Erythroblast (primary cell): ENCODE data around the gene RNF213.

Experiments used
- GATA1 ChIP-seq: IDR thresholded peaks from 2 replicates; pipeline ENCODE4 v1.6.1; 2011; ENCODE audit warnings: low read depth, mild to moderate bottlenecking, control low read depth, low read length, moderate library complexity
- POLR2A ChIP-seq: IDR thresholded peaks from 2 replicates; pipeline ENCODE4 v1.6.1; 2011; ENCODE audit warnings: mild to moderate bottlenecking, low read length

DNA sequence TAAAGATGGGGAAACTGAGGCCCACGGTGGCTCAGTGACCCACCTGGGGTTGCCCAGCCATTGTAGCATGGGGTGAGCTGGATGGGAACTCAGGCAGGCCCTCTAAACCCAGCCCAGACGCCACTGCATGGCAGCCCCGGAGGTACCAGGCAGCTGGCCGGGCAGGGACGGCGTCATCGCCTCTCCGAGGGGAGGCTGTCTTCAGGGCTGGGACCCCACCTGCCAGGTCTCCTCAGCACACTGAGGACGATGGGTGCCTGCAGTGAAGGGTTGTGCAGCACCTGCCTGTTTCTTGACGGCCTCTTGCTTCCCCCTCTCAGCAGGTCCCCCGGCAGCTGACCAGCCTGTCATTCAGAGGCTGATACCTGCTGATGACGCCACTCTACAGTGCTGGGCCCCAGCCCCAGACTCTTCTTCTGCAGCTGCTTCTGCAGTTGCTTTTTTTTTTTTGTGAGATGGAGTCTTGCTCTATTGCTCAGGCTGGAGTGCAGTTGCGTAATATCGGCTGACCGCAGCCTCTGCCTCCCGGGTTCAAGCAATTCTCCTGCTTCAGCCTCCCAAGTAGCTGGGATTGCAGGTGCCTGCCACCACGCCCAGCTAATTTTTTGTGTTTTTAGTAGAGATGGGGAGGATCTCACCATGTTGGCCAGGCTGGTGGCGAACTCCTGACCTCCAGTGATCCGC, 24.7 kb downstream of the RNF213 start:
- TF ChIP-seq POLR2A (no peak), GATA1 (no peak)
